Measurements from ENCODE around the gene ELF1.
"Not testable (repeated sequence)": the region's sequence is repeated elsewhere in the genome, so short reads cannot be mapped to it uniquely, and the experiment has no call there.

Gene ELF1

DNA sequence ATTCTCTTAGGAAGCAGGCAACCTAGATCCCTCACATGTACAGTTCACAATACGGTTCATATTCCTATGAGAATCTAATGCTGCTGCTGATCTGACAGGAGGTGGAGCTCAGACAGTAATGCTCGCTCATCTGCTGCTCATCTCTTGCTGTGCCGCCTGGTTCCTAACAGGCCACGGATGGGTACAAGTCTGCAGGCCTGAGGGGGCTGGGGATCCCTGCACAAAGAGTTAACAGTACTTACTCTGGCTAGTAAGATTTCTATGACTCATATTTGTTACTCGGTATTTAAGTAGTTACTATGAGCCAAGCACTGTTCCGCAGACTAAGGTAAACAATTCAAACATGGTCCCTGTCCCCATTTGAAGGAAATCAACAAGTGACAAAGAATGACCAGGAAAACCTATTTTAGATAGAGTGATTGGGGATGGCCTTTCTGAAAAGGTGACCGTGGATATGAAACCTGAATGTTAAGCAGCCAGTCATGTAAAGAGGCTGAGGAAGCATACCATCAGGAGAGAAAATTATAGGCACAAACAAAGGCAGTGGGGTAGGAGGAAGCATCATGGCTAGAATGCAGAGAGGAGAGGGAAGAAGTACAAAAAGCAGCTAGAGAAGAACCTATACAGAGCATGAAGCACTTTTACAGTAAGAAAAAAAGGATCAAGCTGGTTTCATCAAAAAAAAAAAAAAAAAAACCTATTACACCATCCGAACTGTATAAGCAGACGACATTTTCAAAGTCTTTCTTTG is 21.6 kb upstream of the ELF1 start:
- no peak for FAIRE-seq

DNA sequence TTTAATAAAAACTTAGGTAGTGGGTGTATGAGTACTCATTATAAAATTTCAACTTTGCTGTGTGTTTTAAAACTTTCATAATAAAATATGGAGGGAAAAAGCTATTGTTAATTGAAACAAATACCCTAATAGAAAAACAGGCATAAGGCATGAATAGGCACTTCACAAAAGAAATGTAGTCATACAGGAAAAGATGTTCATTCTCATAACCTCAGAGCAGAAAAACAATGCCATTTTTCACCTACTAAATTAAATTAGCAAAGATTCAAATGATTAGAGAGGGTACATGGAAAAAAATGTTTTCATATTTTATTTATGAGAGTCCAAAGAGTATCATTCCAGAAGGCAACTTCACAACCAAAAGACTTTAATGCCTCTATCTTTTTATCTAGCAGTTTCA is 20.6 kb upstream of the ELF1 start:
- no peak for FAIRE-seq

DNA sequence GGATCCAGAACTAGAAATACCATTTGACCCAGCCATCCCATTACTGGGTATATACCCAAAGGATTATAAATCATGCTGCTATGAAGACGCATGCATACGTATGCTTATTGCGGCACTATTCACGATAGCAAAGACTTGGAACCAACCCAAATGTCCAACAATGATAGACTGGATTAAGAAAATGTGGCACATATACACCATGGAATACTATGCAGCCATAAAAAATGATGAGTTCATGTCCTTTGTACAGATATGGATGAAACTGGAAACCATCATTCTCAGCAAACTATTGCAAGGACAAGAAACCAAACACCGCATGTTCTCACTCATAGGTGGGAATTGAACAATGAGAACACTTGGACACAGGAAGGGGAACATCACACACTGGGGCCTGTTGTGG is 17.4 kb upstream of the ELF1 start:
- not testable (repeated sequence) for FAIRE-seq

DNA sequence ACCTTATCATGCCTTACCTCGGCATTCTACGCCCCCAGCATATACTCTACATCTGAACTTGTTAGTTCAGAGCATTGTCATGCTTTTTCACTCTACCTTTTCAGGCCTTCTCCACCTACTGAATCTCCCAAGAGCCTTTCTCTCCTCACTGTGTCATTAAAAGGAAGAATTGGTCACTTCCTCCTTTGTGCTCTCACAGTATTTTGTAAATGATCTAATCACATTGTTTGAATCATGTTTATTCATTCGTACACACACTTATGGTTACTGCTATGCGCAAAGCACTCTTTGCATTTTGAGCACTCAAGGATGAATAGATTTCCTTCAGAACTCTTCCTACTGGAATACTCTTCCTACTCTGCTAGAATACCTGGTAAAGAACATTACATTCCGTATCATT is 15.8 kb upstream of the ELF1 start:
- FAIRE-seq: no peak

DNA sequence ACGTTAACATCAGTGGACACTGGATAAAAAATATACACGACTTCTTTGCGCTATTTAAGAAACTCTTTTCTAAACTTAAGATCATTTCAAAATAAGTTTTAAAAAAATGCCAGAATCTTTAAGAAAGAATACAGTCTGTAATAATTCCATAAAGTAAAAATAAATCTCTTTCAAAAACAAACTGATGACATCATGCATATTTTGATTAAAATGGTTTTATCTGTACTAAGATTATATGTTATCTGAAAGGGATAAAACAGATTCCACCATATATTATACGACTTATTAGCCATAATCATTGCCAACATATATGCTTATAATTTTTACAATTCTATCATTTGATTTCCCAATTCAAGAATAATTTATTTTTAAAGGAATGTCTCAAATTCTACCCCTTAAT is 15.3 kb upstream of the ELF1 start:
- no peak for FAIRE-seq

DNA sequence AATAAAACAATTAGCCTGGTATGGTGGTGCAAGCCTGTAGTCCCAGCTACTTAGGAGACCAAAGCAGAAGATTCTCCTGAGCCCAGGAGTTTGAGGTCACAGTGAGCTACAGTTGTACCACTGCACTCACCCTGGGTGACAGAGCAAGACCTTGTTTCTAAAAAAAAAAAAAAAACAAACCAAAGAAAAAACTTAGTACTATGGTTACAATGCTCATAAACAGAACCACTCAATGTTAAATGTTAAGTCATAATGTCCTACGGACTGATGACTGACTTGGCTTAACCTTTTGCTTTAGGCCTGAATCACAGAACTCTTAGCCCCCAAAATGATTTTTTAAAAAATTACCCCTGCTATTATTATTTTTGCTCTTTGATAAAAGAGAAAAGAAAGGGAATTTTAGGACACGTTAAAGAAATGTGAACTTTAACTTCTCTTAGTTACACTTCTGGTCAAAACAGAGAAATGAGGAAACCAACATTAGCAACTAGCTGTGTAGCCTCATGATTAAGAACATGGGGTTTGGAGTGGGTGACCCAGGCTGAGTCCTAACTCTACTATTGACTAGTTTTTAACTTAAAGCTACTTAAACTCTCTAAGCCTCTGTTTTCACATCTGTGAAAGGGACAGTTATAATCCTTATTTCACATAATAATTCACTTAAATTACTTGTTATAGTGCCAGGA is 13.7 kb upstream of the ELF1 start:
- FAIRE-seq: no peak

DNA sequence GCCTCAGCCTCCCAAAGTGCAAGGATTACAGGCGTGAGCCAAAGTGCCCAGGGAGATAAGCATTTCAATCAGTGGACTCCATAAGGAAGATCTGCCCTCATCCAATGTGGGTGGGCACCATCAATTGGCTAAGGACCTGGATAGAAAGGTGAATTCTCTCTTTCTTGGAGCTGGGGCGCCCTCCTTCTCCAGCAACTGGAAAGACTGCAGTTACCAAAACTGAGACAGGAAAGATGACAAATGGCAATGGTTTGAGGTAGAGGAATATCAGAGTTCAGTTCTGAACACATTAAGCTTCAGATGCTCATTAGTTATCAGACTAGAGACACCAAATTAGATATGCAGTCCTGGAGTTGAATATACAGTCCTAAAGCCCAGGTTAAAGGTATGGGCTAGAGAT is 10.5 kb upstream of the ELF1 start:
- no peak for FAIRE-seq

DNA sequence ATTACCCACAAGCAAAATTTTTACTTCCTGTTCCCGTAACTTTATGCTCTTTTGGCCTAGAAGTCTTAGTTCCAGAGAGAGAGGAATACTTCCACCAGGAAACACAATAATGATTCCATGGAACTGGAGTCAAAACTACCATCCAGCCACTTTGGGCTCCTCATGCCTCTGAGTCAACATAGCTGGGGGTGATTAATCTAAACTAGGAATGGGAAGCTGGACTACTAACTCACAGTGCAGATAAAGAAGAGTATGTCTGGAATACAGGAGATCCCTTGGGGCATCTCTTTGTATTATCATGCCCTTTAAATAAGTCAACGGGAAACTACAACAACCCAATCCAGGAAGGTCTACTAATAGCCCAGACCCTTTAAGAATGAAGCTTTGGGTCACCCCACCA is 8.9 kb upstream of the ELF1 start:
- FAIRE-seq: no peak

DNA sequence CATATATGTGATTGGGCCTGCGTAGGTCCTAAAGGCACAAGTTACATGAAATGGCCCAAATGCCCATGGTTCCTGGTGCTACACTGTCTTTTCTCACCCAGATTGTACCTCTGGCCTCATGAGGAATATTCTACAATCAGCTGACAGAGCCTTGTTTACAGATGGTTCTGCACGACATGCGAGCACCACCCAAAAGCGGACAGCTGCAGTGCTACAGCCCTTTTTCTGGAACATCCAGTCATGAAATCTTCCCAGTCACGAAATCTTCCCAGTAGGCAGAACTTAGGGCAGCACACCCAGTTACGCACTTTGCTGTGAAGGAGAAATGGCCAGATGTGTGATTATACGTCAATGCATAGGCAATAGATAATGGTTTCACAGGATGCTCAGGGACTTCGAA is 7.7 kb upstream of the ELF1 start:
- FAIRE-seq: no peak

DNA sequence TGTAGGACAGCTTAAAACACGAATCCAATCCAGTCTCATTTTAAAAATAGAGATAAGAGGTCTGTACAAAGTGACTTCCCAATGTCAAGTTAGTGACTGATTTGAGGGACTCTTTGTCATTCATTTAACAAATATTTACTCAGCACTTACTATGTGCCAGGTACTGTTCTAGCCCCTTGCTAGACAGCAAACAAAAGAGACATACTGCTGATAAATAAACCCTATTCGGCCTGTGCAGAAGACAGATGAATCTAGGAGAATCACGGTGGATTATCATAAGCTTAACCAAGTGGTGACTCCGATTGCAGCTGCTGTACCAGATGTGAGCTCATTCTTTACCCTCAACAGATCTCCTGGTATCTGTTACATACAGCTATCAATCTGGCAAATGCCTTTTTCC is 6.4 kb upstream of the ELF1 start:
- FAIRE-seq: no peak

DNA sequence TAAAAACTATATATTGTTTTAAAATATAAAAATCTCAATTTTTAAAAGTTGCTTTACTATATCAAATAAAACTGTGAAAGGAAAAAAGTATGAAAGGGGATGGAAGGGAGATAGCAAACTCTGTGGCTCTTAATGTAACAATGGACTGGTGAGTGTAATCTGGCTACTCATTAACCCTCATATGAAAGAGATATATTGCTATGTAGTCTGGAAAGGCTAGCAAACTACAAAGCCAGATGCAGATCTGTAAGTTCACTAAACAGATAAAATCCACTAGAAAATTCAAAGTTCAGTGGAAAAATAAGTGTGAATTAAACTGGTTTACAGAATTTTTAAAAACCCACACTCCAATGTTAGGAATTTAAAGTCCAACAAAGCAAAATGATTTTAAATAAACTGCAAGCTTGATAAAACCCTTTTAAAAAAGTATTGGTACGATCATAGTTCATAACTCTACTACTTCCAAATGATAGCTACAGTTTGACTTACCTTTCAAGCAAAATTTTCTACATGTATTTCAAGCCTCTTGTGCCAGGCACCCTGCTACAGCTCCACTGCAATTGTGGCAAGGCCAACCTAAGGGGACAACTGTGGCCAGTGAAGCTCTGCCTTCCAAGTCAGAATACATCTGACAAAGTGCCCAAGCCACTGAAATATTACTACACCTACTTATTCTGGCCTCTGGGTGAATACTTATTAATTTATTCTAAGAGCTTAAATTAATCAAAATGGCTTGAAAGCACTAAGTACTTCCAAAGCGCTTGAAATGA is 647 bp upstream of the ELF1 start:
- peak; percentile 78 for FAIRE-seq

DNA sequence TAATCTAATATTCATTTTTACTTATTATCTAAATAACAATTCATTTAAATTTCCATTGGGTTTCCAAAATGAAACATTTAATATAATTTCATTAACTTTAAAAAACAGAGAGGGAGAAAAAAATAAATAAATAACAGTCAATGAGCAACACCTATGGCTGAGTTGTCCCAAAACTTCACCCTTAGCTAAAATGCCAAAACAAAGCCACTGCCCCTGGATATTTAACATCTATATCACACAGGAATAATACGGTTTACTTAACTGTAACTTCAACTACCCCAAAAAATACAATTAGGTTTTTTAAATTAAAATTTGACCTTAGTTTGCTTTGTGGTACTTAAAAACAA is 541 bp downstream of the ELF1 start:
- no peak for FAIRE-seq

DNA sequence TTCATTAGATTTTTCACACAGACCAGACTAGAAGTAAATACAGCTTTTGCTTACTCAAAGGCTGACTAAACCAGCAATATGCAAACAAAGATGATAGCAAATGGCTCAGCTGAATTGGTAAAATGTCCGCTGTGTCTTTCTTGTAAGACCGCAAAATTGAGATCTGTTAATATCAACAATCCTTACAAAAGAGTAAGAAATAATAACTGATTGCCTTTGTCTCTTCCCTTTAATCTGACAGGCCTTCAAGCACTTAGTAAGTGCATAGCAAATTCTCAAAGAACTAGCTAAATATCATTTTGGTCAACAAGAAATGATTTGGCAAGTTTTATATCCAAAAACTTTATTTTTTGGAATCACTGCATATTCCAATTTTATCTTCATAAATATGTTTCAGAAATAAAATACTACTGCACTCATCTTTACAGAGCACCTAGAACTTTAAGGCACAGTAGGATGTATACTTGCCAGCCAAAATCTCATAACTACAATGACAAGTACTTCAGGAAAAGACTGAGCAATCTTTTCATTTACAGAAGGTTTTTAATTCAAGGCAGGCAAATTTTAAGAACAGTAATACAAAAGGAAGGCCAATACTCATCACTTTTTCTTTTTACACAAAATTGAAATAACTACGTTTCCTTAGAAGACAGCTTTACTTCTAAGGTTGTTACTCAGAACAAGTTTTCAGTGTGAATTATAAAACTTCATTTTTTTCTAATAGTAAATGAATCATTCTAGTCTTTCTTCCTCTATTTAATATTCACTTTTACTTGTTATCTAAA is 1.1 kb downstream of the ELF1 start:
- FAIRE-seq: peak; percentile 88

DNA sequence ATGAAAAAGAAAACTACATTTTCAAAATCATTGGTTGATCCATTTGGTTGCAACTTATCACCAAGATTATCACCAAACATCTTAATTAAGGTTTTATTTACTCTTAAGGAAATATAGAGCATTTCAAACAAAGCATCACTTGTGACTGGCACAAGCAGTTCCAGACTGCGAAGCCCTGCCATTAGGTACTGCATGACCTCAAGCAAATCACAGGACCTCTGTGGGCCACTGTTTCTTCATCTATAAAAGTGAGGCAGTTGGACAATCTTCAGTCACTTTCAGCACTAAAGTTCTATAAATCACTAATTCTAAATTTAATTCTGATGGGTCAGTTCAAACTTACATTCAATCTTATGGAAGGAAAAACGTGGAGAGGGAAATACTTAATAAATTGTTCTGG is 2.0 kb downstream of the ELF1 start:
- no peak for FAIRE-seq

DNA sequence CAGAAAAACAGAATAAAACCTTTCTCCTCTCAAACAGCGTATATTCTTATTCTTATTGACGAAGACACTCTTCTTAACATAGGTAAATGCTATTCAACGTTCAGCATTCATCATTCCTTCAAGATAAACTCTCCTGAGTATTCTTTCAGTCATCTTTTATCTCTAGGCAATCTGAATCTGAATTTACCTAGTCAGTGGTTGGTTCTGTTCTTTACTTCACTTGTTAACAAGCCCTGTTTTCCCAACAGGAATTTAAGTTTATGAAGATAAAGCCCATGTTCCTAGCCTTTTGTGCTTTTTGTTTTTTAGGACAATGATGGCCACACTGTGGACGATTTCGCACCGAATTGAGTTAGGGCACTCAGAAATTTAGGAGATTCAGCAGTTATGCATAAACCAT is 3.2 kb downstream of the ELF1 start:
- no peak for FAIRE-seq

DNA sequence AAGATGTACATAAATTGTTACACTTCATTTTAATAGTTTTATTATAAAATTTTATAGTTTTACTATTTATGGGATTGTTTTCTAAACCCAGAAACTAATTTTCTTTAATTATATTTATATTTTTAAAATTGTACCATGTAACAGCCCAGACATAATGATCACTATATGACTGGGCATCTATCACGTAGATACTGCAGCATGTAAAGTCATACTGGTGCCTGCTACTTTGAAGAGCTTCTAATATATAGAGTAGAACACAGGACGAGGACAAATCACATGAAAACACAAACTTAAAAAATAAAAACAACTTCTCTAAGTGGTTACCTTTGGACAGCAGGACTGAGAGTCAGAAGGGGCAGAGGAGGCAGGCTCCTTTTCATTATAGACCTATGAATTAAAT is 5.3 kb downstream of the ELF1 start:
- peak; percentile 95 for FAIRE-seq

DNA sequence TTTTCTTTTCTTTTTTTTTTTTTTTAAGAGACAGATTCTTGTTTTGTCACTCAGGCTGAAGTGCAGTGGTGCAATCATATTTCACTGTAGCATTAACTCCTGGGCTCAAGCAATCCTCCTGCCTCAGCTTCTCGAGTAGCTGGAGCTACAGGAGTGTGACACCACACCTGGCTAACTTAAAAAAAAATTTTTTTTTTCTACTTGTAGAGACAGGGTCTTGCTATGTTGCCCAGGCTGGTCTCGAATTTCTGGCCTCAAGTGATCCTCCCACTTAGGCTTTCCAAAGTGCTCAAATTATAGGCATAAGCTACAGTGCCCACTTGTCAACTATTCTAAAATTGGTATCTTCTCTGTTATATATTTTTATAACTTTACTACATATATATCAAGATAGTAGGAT is 6.6 kb downstream of the ELF1 start:
- FAIRE-seq: no peak

DNA sequence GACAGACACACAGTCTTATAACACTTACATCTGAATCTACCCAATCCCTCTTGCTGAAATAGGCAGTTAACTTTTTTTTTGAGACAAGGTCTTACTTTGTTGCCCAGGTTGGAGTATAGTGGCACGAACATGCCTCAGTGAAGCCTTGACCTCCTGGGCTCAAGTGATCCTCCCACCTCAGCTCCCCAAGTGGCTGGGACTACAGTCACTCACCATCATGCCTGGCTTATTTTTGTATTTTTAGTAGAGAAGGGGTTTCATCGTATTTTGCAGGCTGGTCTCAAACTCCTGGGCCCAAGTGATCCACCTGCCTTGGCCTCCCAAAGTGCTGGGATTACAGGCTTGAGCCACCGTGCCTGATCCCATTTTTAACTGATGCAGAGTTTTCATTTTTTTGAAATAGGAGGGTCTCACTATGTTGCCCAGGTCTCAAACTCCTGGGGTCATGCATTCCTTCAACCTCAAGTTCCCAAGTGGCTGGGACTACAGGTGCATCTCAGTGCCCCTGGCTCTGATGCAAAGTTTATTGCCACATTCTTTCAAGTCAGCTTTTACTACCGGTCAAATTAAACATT is 7.6 kb downstream of the ELF1 start:
- FAIRE-seq: no peak

DNA sequence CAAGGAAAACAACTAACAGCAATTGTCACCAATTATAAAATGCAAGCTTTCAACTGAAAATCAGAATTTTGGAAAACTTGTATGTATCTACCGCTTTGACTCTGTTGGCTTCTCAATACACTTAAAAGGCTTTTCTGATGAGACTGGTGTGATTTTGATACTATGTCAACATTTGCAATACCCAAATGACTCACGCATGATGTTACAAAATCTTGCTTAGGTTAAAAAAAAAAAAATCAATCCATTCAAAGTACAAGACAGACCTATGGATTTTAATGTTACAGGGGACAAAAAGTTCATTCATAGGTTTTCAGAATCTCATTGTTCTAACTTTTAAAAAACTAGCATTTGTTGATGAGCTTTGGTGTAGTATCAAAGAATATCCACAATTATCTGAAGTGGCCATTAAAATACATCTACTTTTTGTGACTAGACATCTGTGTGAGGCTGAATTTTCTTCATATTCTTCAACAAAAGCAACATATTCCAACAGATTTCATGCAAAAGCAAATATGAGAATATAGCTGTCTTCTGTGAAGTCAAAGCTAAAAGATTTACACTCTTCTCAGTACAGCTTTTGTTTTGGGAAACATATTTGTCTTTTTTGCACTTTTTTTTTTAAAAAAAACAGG is 10.7 kb downstream of the ELF1 start:
- FAIRE-seq: no peak

DNA sequence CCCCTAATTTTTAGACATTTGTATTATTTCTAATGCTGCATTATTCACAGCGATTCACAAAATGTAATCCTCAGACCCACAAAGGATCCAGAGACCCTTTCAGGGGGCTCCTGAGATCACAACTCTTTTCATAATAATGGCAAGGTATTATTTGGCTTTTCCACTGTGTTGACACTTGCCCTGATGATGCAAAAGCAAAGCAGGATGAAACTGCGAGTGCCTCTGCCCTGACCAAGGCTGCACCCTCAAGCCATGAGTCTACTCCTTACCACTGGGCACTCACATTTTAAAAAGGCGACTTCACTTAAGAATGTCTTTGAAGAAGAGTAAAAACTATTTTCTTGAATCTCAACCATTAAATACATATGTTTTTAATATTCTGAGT is 11.4 kb downstream of the ELF1 start:
- FAIRE-seq: no peak

DNA sequence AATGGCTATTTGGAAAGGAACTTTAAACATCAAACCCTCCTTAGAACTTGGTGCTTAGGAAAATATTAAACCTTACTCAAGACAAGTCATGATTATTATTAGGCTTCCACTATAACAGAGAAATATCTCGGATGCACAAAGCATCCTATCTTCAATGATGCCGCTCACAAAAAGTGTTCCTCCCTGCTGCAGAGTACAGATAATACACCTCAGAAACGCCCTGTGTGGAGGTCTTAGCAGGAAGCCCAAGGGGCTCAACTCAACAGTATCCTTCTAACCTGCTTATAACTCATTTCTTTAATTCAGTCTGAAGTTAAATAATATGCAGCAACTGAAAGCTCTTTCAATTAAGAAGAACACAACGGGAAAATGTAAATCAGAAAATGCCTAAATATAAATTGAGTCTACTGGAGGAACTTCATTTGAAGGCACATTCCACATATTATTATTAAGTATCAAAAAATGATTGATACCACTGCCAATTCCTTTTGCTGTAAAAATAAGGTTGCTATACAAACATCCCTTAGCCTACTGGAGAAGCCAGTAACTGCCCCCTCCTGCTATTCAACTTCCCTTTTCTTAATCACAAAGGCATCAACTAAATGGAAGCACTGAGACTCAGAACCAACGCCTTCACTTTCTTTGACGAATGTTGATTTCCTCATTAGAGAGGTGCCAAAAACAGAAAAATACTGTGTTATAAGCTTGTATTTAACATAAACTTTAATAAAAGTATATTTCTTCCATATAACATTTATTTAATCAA is 12.0 kb downstream of the ELF1 start:
- FAIRE-seq: no peak

DNA sequence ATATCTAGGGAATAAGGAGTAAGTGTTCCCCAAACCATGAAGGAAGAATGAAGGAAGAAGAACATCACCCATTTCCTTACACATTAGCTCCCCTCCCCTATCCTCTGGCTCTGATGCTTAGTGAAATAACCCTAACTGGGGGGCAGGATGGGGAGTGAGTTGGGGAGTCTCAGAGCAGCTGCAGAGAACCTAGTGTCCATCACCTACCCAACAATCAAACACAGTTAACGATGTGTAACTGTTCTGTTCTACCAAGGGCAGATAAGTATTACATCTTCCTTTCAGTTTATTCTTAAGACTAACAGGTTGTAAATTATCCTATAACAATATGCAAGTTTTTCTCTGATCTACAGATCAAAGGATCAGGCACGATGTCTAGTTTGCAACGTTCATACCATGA is 12.8 kb downstream of the ELF1 start:
- no peak for FAIRE-seq

Measured in colon (tissue), 2 donors.